Measurements from ENCODE around the gene SHISA6.

Gene SHISA6

GRCh38 chr17:11598274-11599221, 357.5 kb downstream of the SHISA6 start, which contains the start of gene DNAH9:
Gene DNAH9, plus strand, starts transcription at chr17:11598470. Its CDS starts 29 bp downstream, at chr17:11598499.
- DNase-seq (ENCODE audit: low spot score), result peak; percentile 34

- no peak for DNase-seq (ENCODE audit: low spot score)
Measured at GRCh38 chr17:11601661-11602060, 360.6 kb downstream of the SHISA6 start.

GRCh38 chr17:11608396-11608795, 367.4 kb downstream of the SHISA6 start:
- DNase-seq (ENCODE audit: low spot score), result no peak

- no peak for DNase-seq (ENCODE audit: low spot score)
Measured at GRCh38 chr17:11610999-11611566, 370.1 kb downstream of the SHISA6 start.

GRCh38 chr17:11612956-11613355, 371.9 kb downstream of the SHISA6 start:
- DNase-seq (ENCODE audit: low spot score), result no peak

Data from AG08395 (cell line).